Astrocyte of the cerebellum (primary cell): ENCODE results near the gene GRK2.

Experiments used
- DNase-seq: peaks from one replicate; pipeline ENCODE4 v3.0.0-alpha.2; 2011; ENCODE audit warnings: low read depth
- H3K4me3 ChIP-seq: 2 replicates; pipeline ENCODE4 v1.5.1; 2011; ENCODE audit warnings: mild to moderate bottlenecking, low read depth, low read length, moderate library complexity
- in situ Hi-C: cut with HindIII; loops from 2 replicates; pipeline ENCODE4 v1.10.0; 2017; ENCODE audit warnings: low sequenced_read_pairs
- TF ChIP-seq, protein P1 (sequence below): IDR thresholded peaks from 2 replicates; pipeline ENCODE4 v1.5.1; 2012; ENCODE audit warnings: low read length, low read depth, moderate library complexity, mild to moderate bottlenecking; ENCODE audit errors: missing control alignments

Gene GRK2

DNA sequence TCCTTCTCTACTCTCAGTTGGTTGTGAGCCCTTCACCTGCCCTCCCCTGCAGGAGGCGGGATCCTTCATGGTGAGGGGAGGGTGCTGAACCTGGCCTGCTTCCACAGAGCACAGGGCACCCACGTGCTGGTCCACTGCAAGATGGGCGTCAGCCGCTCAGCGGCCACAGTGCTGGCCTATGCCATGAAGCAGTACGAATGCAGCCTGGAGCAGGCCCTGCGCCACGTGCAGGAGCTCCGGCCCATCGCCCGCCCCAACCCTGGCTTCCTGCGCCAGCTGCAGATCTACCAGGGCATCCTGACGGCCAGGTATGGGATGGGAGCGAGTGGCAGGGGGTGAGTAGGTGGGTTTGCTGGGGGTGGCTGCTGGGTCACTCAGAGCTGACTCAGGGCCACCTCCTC, 43.4 kb downstream of the GRK2 start:
- TF ChIP-seq, protein P1, sequence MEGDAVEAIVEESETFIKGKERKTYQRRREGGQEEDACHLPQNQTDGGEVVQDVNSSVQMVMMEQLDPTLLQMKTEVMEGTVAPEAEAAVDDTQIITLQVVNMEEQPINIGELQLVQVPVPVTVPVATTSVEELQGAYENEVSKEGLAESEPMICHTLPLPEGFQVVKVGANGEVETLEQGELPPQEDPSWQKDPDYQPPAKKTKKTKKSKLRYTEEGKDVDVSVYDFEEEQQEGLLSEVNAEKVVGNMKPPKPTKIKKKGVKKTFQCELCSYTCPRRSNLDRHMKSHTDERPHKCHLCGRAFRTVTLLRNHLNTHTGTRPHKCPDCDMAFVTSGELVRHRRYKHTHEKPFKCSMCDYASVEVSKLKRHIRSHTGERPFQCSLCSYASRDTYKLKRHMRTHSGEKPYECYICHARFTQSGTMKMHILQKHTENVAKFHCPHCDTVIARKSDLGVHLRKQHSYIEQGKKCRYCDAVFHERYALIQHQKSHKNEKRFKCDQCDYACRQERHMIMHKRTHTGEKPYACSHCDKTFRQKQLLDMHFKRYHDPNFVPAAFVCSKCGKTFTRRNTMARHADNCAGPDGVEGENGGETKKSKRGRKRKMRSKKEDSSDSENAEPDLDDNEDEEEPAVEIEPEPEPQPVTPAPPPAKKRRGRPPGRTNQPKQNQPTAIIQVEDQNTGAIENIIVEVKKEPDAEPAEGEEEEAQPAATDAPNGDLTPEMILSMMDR, result no peak
- H3K4me3 ChIP-seq, result no peak overlapping the region
- in situ Hi-C loops, result loop anchor here (10.0 kb wide), 1 partner anchor 55 kb away; no protein-coding TSS in a partner anchor

DNA sequence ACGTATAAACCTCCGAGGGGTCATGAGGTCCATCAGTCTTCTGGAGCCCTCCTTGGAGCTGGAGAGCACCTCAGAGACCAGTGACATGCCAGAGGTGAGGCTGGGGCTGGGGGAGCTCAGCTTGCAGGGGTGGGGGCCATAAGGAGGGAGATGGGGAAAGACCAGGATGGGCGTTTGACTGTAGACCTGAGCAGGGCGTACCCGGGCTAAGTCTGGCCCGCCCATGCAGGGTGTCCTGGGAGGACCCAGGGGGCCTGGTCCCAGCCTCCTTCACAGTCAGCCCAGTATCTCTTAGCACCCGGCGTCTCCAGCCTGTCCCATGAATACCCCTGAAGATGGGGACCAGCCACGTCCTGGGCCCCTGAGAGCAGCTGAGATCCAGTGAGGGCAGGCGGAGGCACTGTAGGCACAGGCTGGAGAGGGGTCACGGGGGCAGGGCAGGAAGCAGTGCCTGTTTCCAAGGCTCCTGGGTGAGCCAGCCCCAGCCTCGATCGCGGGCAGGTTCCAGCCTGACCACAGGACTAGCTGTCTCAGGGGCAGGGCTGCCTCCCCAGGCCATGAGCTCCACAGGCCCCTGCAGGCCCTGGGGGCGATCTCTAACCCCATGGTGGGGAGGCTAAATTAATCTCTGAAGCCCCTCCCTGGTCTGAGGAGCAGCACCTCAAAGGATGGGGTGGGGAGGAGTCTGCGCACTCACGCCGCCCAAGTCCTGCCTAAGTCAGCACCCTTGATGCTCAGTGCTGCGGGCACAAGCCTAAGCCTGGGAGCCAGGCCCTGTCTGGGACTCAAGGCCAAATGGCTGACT, 44.2 kb downstream of the GRK2 start:
- no peak for DNase-seq
- TF ChIP-seq, protein P1, result no peak
- no peak overlapping the region for H3K4me3 ChIP-seq
- in situ Hi-C loops, result loop anchor here (10.0 kb wide), 1 partner anchor 56 kb away; no protein-coding TSS in a partner anchor

More for the DNA sequence above, 43.4 kb downstream of the GRK2 start:
- DNase-seq, result no peak

DNA sequence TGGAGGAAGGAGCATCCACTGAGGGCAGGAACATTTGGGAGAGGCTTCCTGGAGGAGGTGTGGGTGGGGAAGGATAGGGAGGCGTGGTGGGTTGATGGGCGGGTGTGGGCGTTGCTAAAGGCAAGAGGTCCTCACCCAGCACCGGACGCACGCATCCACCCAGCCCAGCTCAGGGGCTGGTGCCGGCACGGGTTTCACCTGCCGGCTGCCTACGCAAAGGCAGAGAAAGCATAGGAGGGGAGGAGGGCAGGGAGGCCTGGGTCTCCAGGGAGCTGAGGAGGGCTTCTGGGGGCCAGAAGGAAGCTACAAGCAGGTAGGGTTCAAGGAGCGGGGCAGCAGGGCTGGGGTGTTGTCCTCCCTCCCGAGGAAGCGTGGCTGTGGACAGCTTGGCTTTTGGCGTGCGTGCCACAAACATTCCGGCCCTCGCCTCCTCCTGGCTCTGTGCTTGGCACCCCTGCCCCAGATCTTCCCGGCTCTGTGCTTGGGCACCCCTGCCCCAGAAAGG, 44.8 kb downstream of the GRK2 start:
- no peak for DNase-seq
- no peak overlapping the region for H3K4me3 ChIP-seq
- TF ChIP-seq, protein P1, result no peak
- in situ Hi-C loops, result loop anchor here (10.0 kb wide), 1 partner anchor 56 kb away; no protein-coding TSS in a partner anchor

DNA sequence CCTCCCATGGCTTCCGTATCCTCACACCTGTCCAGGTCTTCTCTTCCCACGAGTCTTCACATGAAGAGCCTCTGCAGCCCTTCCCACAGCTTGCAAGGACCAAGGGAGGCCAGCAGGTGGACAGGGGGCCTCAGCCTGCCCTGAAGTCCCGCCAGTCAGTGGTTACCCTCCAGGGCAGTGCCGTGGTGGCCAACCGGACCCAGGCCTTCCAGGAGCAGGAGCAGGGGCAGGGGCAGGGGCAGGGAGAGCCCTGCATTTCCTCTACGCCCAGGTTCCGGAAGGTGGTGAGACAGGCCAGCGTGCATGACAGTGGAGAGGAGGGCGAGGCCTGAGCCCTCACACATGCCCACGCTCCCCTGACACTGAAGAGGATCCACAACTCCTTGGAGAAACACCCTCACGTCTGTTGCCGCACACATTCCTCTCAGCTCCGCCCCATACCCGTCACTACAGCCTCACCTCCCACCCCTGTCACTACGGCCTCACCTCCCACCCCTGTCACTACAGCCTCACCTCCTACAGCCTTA, 45.3 kb downstream of the GRK2 start:
- no peak overlapping the region for H3K4me3 ChIP-seq
- in situ Hi-C loops, result loop anchor here (10.0 kb wide), 1 partner anchor 57 kb away; no protein-coding TSS in a partner anchor
- DNase-seq, result no peak
- TF ChIP-seq, protein P1, result no peak

DNA sequence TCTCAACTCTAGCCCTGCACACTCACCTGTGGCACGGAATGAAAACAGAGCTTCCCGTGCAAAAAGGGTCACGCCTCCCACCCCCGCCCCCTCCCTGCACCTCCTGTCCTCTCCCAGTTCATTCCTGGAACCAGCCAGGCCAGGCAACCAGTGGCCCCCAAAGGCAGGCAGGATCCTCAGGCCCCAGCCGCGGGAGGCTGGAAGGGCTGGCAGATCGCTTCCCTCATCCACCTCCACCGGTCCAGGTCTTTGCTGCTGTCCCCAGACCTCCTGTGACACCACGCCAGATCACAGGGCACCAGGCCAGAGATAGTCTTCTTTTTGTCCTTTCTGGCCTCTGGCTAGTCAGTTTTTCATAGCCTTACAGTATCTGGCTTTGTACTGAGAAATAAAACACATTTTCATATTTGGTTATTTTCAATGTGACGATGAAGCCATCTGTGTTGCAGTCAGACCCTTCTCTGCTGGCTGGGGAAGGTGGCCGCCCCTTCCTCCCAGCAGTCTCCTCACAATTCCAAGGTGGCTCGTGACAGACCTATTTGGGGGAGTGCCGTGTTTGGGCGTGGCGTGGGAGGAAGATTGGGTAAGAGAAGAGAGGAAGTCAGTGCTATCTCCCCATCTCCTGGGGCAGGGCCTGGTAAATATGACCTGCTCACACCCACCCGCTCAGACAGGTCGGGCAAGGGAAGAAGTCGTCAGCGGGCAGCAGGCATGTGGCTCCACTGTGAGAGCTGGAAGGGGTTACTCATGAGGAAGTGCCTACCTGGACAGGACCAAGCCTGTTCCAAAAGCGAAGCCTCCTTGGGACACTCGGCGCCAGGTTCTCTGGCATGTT, 46.1 kb downstream of the GRK2 start:
- H3K4me3 ChIP-seq, result no peak overlapping the region
- TF ChIP-seq, protein P1, result no peak
- in situ Hi-C loops, result loop anchor here (10.0 kb wide), 1 partner anchor 58 kb away; no protein-coding TSS in a partner anchor
- no peak for DNase-seq
